ENCODE data around the gene CCDC167. TPM values are rescaled to one million over a fixed set of nuclear protein-coding genes. Genes with fewer than 3 reads are reported as not detected.

CCDC167 gene
- 10 to 100 TPM; 18.8 to 39.3 (median 22.4) TPM for polyA plus RNA-seq

- 1 to 2% (median 1%) methylated on average over 38 of the region's 38 CpGs for WGBS, 3 donors
- no peak within 1 kb of the TSS for H3K27ac ChIP-seq (ENCODE audit: low read depth, low read length)
Observed at GRCh38 chr6:37499433-37500293, at the start of gene CCDC167. Gene CCDC167, minus strand, starts transcription at chr6:37499893. Its CDS starts 30 bp downstream, at chr6:37499863.

GRCh38 chr6:37549154-37549553 is 49.5 kb upstream of the CCDC167 start:
- H3K27ac ChIP-seq (ENCODE audit: low read depth, low read length) = no peak overlapping the region
- 75 to 85% (median 76%) methylated on average over 7 of the region's 7 CpGs for WGBS, 3 donors

DNA sequence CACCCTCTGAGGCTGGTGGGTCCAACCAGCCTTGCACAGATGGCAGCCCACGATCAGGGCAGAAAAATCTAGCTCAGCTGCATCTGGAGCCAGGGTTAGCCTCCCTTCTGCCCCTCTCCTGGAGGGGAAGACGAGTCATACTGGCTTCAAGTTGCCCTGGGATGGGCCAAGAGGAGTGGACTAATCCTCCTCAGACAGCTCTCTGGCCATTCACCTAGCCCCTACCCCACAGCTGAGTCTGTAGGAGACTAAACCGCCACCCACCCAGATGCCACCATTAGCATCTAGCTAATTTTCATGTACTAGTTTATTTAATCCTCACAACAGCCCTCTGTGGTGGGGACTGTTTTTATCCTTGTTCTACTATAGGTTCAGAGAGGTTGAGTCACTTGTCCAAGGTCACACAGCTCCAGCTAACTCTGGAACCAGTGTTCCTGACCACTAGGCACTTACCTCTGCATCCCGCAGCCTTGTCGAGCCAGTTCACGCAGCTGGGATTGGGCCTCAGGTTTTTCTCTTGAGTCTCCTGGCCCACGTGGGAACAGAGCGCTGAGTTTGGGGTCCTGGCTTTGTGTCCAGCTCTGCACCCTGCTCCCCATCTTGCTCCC is 48.5 kb upstream of the CCDC167 start:
- no peak overlapping the region for H3K27ac ChIP-seq (ENCODE audit: low read depth, low read length)
- WGBS, 3 donors = 73 to 80% (median 76%) methylated on average over 8 of the region's 8 CpGs

DNA sequence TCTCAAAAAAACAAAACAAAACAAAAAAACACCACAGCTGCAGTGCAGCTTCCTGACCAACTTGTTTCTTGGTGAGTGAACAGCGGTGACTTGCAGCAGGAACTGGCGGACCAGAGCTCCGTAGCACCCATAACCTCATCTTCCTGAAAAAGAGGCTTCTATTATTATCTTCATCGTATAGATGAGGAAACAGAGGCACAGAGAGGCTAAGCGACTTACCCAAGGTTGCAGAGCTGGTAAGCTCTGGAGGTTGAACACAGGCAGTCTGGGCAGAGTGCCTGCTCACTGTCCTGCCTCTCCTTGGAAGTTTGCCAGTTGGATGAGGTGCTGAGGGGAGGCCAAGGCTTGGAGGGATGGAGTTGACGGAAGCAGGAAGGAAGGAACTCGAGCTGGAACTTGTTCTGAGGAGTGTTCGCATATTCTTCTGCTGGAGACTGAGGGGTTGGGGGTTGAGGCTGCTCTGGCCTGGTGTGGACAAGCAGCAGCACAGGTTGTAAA is 47.9 kb upstream of the CCDC167 start:
- no peak overlapping the region for H3K27ac ChIP-seq (ENCODE audit: low read depth, low read length)
- WGBS, 3 donors = 27 to 62% (median 30%) methylated on average over 8 of the region's 8 CpGs

DNA sequence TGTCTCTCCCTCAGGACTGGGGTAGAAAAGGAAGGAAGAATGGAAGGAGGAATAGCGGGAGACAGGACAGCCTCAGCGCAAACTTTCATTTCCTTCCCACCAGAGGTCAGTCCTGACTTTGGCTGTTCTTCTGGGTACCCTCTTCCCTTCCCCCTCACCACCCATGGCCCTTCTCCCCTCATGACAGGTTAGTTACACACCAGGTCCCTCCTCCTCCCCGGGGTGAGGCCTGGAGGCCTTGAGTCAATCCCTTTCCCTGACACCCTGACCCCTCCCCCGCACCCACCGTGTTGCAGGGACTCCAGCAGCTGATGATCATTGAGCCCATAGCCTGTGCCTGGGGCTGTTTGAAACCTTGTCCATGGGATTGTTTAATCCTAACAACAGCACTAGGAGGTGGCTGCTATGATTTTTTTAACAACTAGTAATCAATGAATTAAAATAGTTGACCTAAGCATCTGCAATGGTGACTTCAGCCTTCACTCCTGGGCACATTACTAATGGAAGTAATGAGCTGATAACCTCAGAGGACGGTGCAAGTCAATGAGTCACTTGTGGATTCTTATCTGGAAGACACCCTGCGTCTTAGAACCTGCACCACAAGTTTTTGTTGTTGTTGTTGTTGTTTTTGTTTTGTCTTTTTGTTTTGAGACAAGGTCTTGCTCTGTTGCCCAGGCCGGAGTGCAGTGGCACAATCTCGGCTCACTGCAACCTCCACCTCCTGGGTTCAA is 46.6 kb upstream of the CCDC167 start:
- no peak overlapping the region for H3K27ac ChIP-seq (ENCODE audit: low read depth, low read length)
- WGBS, 3 donors = 62 to 80% (median 75%) methylated on average over 9 of the region's 9 CpGs

DNA sequence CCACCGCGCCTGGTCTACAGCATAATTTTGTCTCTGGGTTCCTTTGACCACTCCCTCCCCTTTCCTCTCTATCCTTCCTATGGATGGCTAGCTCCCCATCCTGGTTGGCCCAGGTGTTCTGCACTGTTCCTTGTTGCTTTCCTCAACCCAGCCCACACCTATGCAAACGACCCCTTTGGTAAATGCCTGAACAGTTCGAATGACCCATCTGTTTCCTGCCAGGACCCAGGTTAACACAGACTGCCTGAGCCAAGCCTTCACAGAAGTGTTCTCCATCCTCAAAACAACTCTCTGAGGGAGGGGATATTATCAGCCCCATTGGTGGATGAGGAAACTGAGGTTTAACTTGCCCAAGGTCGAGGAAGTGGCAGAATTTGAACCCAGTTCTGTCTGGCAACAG is 44.8 kb upstream of the CCDC167 start:
- H3K27ac ChIP-seq (ENCODE audit: low read depth, low read length) = no peak overlapping the region
- 73 to 75% (median 75%) methylated on average over 5 of the region's 5 CpGs for WGBS, 3 donors

GRCh38 chr6:37543361-37543760 is 43.7 kb upstream of the CCDC167 start:
- 78 to 97% (median 86%) methylated on average over 4 of the region's 4 CpGs for WGBS, 3 donors
- H3K27ac ChIP-seq (ENCODE audit: low read depth, low read length) = no peak overlapping the region

GRCh38 chr6:37541346-37541745 is 41.7 kb upstream of the CCDC167 start:
- H3K27ac ChIP-seq (ENCODE audit: low read depth, low read length) = no peak overlapping the region
- 87 to 97% (median 95%) methylated on average over 4 of the region's 4 CpGs for WGBS, 3 donors

DNA sequence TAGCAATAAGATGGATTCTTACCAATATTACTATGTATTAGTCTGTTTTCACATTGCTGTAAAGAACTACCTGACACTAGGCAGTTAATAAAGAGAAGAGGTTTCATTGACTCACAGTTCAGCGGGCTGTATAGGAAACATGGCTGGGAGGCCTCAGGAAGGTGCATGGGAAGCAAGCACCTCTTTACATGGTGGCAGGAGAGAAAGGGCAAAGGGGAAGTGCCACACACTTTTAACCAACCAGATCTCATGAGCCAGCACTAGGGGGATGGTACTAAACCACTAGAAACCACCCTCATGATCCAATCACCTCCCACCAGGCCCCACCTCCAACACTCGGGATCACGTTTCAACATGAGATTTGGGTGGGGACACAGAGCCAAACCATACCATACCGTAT is 40.7 kb upstream of the CCDC167 start:
- 67 to 72% (median 69%) methylated on average over 4 of the region's 4 CpGs for WGBS, 3 donors
- H3K27ac ChIP-seq (ENCODE audit: low read depth, low read length) = no peak overlapping the region

GRCh38 chr6:37540029-37540352 is 40.3 kb upstream of the CCDC167 start:
- WGBS, 3 donors = 89 to 93% (median 90%) methylated on average over 4 of the region's 4 CpGs
- no peak overlapping the region for H3K27ac ChIP-seq (ENCODE audit: low read depth, low read length)

DNA sequence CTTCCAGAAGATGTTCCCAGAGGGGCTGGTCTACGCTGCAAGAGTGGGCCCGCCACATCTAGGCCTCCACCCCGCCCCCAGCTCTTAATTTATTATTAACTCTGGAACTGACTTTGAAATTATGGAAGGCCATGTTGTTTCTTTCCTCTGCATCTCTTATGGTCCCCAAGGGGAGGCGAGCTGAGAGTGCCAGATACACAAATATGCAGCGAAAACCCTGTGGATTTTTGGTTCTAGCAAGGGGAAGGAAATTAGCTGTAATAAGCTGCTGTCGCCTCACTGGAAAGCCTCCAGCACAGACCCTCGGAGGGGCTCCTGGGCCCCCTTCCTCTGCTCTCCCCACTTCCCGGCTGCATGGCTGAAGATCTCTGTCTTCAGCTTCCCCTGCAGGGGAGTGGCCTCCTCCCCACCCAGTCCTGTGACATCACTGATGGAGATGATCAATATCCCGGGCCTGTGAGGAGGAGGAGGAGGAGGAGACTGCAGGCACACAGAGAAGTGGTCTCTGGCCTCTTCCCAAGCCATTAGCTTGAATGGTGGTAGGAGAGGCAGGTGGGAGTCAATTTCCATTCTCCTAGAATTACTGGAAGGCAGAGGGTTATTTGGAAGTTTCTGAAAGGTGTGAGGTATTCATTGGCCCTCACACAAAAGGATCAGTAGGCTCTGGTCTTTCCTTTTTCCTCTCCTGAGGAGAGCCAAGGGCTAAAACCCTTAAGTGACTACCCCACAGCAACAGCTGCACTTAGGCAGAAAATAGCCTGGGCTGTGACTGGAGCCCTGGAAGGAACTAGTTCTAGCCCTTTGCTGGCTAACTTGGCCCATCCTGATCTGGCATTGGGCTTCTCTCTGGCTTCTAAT is 39.7 kb upstream of the CCDC167 start:
- H3K27ac ChIP-seq (ENCODE audit: low read depth, low read length) = no peak overlapping the region
- 46 to 62% (median 47%) methylated on average over 9 of the region's 9 CpGs for WGBS, 3 donors

GRCh38 chr6:37538107-37538506 is 38.4 kb upstream of the CCDC167 start:
- no peak overlapping the region for H3K27ac ChIP-seq (ENCODE audit: low read depth, low read length)
- WGBS, 3 donors = 53 to 86% (median 83%) methylated on average over 6 of the region's 6 CpGs

GRCh38 chr6:37537548-37537947 is 37.9 kb upstream of the CCDC167 start:
- 67 to 73% (median 69%) methylated on average over 5 of the region's 5 CpGs for WGBS, 3 donors
- H3K27ac ChIP-seq (ENCODE audit: low read depth, low read length) = no peak overlapping the region

GRCh38 chr6:37536491-37537190 is 36.9 kb upstream of the CCDC167 start:
- no peak overlapping the region for H3K27ac ChIP-seq (ENCODE audit: low read depth, low read length)
- WGBS, 3 donors = 21 to 29% (median 21%) methylated on average over 37 of the region's 37 CpGs

- 2 to 5% (median 4%) methylated on average over 55 to 56 of the region's 56 CpGs for WGBS, 3 donors
- no peak overlapping the region for H3K27ac ChIP-seq (ENCODE audit: low read depth, low read length)
Observed at GRCh38 chr6:37535759-37536490, 36.2 kb upstream of the CCDC167 start.

- WGBS, 3 donors = 34 to 39% (median 34%) methylated on average over 5 of the region's 5 CpGs
Observed at GRCh38 chr6:37535428-37535758, 35.7 kb upstream of the CCDC167 start.

DNA sequence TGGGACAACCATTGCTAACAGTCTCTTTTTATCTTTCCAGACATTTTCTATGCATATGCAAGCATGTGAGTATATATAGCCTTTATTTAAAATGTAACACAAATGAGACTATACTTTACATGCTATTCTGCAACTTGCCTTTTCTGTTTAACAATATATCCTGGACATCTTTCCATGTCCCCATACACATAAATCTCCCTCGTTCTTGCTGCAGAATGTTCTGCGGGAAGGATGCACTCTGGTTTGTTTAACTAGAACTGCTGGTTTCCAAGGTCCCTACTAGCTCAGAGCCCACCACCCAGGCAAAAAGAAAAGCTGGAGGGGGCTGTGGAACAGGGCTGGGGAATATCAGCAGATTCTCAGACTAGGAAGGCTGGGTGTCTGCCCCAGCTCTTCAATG is 35.2 kb upstream of the CCDC167 start:
- H3K27ac ChIP-seq (ENCODE audit: low read depth, low read length) = no peak overlapping the region
- 54 to 73% (median 68%) methylated on average over 2 of the region's 2 CpGs for WGBS, 3 donors

More at GRCh38 chr6:37535428-37535758, 35.7 kb upstream of the CCDC167 start:
- no peak overlapping the region for H3K27ac ChIP-seq (ENCODE audit: low read depth, low read length)
